GM19193 (cell line): ENCODE data around the gene ERC2.

Source experiments
- POLR2A ChIP-seq: IDR thresholded peaks from 4 replicates; pipeline ENCODE4 v1.6.1; 2011; ENCODE audit not compliant: insufficient read depth, insufficient read length; ENCODE audit errors: extremely low read depth

ERC2 gene

DNA sequence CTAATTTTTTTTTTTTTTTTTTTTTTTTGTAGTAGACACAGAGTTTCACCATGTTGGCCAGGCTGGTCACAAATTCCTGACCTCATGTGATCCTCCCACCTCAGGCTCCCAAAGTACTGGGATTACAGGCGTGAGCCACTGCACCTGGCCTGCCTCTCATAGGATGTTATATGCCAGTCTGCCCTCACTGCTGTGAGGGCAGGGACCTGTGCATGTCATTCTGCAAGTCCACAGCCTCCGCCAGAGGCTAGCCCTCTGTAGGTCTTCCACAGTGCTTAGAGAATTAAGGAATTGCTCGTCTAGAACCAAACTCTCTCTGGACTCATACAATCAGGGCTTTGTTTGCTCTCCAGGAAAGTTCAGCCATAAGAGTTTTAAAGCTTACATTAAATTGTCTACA lies 817.3 kb downstream of the ERC2 start:
- TF ChIP-seq POLR2A = no peak

DNA sequence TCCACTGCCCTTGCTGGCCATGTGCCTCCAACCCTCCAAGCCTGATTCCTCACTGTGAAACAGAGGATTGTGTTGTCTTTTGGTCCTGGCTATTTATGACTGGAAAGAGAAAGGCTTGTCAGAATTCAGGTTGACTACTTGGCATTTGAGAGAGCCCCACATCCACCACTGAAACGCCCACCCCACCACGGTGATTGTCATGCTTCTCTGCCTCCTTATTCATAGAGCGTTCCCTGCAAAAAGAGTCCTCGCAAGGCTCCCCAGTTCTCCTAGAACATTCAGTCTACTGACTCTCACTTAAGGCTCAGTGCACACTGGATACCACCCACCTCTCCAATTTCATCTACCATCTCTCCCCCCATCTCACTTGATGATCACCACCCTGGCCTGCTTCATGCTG lies 818.3 kb downstream of the ERC2 start:
- TF ChIP-seq POLR2A = no peak

DNA sequence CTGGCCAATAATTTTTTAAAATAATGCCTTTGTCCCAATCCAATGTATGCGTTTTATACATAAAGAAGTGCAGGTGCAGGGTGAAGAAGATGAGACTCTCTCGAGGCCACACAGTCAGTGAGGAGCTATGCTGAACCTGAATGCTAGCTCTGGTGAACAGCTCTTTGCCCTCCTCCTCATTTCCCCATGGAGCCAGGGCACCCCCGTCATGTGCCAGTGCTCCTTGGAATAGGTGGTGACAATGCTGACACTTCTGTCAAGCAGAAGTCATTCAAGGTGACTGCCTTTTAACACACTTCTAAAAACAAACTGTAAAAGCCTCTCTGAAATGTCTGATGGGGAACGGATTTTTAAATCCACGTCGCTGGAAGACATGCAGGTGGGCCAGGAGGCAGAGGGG lies 818.7 kb downstream of the ERC2 start:
- TF ChIP-seq POLR2A = no peak

DNA sequence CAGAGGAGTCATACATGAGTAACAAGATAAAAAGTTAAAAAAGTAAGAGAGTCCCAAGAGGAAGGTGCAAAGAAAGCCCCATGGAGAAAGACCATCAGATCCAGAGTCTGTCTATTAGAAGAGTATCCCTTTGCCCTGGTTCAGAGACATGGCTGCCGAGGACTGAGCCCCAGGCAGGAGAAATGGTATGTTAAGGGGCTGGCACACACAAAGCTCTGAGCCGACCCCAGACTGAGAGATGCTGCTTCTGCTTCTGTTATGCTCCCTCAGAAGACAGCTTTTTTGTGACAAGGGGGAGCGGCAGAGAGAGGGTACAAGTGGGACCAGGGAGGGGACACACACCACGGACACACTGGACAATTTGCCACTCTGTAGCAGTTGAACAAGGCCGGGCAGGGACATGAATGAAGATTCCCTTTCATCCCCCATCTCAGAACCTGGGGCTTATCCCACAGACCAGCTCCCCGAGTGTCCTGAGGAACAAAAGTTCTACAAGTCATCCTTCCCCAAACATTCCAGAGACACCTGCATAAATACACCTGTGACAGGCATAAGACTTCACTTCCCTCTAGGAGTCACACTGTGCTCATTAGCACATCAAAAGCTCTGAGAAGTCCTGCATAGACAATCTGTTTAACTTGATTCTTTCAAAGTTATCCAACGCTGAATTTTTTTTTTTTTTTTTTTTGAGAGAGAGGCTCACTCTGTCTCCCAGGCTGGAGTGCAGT lies 819.5 kb downstream of the ERC2 start:
- no peak for TF ChIP-seq POLR2A

DNA sequence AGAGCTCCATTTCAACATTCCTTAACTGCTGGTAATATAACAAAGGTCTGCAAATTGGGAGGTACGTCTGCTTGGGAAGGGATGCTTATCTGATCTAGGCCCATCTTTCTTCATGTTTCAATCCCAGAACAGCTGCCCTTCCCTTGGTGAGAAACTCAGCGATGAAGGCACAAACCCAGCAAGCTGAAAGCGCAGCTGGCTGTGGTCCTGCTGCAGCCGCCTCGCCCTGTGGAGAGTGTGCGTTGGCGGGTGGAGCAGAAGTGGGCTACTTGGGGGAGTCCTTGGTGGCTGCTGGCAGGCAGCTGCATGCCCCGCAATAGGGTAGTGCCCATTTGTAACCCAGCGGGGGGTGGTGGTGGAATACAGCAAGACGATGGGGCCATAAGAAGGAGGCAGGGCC lies 820.6 kb downstream of the ERC2 start:
- TF ChIP-seq POLR2A = no peak

DNA sequence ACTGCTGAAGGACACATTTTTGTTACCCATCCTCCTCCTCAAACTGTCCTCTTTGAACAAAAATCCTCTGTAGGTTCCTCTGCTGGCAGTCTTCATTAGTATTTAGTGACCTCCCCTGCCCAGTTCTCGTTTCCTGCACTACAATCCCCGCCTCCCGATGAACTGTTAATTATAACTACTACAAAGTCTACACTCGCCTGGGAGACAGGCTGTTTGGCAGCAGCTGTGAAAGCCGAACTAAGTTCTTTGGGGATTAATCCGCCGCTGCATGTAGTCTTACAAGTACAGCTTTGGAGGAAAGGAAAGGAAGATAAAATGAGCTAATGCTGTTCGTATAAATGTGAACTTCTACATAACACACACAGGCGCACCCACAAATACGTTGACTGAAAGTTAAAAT lies 821.2 kb downstream of the ERC2 start:
- TF ChIP-seq POLR2A = no peak

DNA sequence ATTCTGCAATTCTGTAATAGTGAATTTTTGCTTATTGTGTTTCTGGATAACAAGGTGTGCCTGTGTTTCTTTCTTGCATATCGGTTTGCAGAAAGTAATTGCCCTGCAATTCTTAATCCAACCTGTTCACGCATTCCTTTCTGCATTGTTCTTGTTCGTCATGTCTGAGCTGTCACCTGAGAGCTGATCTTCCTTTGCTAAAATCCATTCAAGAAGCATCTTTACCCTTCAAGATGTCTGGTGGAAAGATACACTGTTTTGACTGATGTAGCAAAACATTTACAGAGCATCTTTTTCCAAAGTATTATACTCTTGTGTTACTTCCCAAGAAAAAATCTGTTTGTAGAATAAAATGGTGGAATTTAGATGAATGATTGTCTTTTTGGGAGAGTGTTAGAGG lies 822.1 kb downstream of the ERC2 start:
- TF ChIP-seq POLR2A = no peak

DNA sequence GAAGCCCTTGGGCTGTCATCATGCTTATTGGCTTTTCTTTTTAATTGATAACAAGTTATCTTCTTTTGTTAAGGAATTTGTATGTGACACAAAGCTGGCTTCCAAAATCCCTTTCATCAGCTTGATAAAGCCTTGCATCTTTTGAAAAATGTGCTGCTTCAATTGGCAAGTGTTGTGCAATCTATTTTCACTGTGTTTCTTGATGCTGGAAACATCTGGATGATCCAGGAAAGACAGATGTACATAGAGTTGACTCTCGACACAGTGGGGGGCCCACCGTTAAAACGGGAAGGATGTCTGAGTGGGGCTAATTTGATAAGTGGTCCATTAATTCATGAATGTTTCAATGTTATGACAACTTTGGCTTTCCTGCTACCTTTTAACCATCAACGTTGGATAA lies 822.8 kb downstream of the ERC2 start:
- no peak for TF ChIP-seq POLR2A

DNA sequence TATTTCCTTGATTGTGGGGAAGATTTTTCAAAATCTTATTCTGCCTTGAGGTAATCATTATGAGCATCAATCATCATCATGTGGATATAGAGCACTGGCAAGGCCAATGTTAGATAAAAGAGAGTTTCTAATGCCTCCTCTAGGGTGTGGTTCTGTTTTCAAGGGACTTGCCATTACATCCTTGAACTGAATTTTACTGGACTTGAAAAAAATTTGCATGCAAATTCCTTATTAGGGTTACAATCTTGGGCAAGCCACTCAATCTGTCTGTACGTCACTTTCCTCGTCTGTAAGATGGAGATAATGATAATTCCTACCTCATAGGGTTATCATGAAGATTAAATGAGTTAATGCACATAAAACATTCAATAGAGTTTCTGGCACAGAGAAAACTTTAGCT lies 825.0 kb downstream of the ERC2 start:
- TF ChIP-seq POLR2A = no peak

DNA sequence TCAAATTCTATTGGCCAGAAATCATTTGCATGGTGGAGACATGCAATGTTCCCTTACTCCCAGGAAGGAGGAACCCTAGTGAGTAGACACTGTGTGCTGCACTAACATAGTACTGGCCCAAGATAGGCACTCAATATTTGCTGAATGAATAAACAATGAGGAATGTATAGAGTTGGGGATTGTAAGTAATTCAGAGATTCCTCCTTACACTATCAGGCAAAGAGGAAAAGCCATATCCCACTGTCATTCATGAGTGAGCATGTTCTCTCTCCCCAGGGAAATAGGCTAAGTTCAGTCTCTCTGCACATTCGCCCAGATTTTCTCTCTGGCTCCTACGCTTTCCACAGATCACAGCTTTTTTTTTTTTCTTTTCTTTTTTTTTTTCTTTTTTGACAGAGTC lies 826.3 kb downstream of the ERC2 start:
- TF ChIP-seq POLR2A = no peak

DNA sequence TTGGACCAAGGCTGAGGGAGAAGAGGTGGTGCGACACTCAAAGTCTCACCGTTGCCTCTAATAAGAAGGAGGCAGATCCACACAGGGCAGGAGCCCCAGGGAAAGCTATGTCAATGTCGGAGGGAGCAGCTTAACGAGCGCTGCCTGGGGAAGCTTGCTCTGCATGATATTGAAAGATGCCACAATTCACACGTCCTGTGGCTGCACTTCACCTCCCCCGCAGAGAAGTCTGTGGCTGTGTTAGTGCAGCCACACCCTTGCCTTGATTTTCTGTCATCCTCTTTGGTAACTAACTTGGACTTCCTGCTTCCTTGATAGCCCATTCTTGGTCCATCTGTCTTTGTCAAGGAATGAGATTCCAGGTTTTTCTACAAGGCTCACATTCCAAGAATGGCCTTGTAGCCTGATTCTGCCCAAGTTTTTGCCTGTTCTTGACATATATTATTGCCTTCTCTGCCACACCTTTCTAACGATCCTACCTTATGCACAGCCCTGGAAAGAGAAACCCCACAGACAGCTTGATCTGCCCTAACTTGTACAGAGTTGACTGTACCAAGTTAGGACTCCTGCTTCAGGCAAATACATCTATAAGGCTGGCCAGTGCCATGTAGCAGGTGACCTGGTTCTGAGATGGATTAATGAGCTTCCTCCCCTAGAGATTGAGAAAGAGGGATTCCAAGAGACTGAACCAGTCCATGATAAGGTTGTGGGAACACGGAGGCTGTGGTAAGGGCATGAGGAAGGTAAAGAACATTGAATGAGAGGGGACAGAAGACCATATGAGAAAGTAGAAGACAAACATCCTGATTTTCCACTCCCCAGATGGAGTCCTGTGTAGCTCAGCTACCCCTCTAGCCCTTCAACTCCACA lies 828.1 kb downstream of the ERC2 start:
- TF ChIP-seq POLR2A = no peak

DNA sequence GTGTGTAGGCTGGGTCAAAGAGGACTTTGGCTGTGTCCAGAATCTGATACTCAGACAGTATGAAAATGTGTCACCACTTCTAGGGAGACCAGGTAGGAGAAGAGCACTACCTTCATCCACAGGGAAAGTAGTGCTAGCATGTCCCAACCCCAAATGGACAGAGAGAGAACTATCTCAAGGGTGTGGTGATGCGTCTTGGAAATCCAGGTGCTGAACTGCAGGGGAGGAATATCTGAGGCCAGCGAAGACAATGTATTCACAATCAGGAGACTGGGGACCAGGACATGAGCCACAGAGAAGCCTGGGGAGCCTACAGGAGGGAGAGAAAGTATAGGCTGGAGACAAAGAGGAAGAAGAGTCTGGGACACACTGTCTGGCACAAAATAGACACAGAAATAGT lies 829.1 kb downstream of the ERC2 start:
- TF ChIP-seq POLR2A = no peak

DNA sequence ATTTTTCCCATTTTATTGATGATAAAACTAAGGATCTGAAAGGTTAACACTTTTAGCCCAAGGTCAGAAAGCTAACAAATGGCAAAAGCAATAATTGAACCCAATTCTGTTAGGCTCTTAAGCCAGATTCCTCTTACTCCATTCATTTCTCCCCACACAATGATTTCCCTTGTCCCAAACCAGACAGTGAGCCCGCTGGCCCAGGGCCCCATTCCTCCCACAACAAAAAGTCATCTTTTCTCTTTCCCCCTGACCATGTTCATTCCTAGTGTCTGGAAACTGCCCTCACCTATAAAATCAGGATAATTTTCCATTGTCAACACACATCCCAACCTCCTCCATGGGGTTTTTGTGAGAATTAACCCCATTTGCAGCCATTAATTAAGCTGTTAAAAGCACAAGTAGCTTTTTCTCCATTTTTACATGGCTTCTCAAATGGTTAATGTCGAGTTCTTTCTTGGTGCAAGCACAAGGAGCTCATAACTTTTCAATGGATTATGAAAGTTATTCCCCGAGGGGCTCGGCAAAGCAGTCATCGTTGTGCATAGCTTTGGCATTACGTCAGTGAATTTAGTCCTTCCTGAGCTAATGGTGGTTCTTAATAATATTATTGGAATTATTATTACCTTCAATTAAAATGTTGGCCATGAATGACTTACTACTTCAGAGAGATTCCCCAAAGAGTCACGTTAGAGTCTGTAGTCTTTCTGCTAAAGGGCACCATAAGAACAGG lies 830.2 kb downstream of the ERC2 start:
- TF ChIP-seq POLR2A = no peak

DNA sequence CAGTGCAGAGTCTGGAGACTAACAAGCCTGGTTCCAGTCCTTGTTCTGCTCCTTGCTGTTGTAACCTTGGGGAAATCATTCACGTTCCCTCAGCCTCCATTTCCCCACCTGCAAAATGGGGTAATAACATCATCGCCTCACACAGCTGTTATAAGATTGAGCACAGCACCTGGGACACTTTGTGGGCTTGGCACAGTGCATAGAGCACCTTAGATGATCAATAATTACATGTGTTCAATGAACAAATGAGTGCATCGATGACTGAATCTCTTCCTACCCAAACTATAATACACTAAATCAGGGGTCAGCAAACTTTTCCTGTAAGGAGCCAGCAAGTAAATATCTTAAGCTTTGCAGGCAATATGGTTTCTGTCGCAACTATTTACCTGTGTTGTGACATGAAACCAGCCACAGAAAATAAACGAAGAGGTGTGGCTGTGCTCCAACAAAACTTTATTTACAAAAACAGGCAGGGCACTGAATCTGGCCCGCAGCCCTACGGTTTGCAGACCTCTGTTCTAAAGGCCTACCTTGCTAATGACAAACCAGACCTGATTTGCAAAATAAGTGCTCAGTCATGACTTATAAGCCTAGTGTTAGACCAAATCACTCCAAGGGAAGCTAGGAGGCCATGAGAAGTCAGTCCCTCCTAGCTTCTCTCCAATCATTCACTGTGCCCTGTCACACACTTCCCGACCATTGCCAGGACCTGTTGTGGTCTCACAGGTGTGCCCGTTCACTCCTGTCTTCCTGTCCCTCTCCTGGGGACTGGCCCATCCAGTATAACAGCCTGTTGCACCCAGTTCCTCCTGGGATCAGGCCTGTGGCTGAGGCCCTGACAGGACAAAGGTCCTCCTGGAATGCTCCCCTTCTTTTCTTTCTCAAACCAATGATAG lies 831.7 kb downstream of the ERC2 start:
- no peak for TF ChIP-seq POLR2A
